Loucy (cell line): ENCODE results near the gene ZBTB18.

Experiments used
- H2AFZ ChIP-seq: fragments of 200-600 bp; sonication (generic); 2 replicates; pipeline ENCODE4 v1.6.0; 2016; ENCODE audit warnings: antibody characterized with exemption, mild to moderate bottlenecking, low read length, moderate library complexity
- H3F3A ChIP-seq: fragments of 200-600 bp; 2 replicates; pipeline ENCODE4 v1.6.0; 2016; ENCODE audit warnings: antibody characterized with exemption, low read depth, mild to moderate bottlenecking
- H3K27me3 ChIP-seq: fragments of 200-600 bp; sonication (generic); 2 replicates; pipeline ENCODE4 v1.6.1; 2014; ENCODE audit warnings: low read length, mild to moderate bottlenecking; ENCODE audit not compliant: insufficient read depth, poor library complexity, severe bottlenecking
- H3K36me3 ChIP-seq: fragments of 200-600 bp; sonication (generic); 2 replicates; pipeline ENCODE4 v1.6.1; 2016; ENCODE audit warnings: low read length; ENCODE audit not compliant: insufficient read depth
- H3K4me1 ChIP-seq: fragments of 200-600 bp; sonication (generic); 2 replicates; pipeline ENCODE4 v1.5.1; 2014; ENCODE audit warnings: low read length, mild to moderate bottlenecking; ENCODE audit not compliant: insufficient read depth, poor library complexity, severe bottlenecking
- H3K4me2 ChIP-seq: fragments of 200-600 bp; sonication (generic); 2 replicates; pipeline ENCODE4 v1.6.0; 2014; ENCODE audit warnings: antibody characterized with exemption, low read length, low read depth, mild to moderate bottlenecking; ENCODE audit not compliant: poor library complexity, severe bottlenecking
- H3K4me3 ChIP-seq: fragments of 200-600 bp; sonication (generic); 2 replicates; pipeline ENCODE4 v1.5.1; 2014; ENCODE audit warnings: low read length, mild to moderate bottlenecking, mixed read lengths; ENCODE audit not compliant: poor library complexity, severe bottlenecking
- H3K79me2 ChIP-seq: fragments of 200-600 bp; sonication (generic); 2 replicates; pipeline ENCODE4 v1.6.1; 2014; ENCODE audit warnings: low read length; ENCODE audit not compliant: insufficient read depth
- H3K9ac ChIP-seq: fragments of 200-600 bp; sonication (generic); 2 replicates; pipeline ENCODE4 v1.6.0; 2014; ENCODE audit warnings: mild to moderate bottlenecking, low read depth, low read length, moderate library complexity; ENCODE audit not compliant: poor library complexity, severe bottlenecking
- H3K9me2 ChIP-seq: fragments of 200-600 bp; sonication (generic); replicated peaks from 2 replicates; pipeline ENCODE4 v1.6.1; 2016; ENCODE audit warnings: low read depth, low read length, mixed read lengths
- H3K9me3 ChIP-seq: fragments of 200-600 bp; sonication (generic); 2 replicates; pipeline ENCODE4 v1.6.1; 2014; ENCODE audit warnings: mild to moderate bottlenecking, antibody characterized with exemption, low read length, low read depth; ENCODE audit not compliant: insufficient read depth
- H4K20me1 ChIP-seq: fragments of 200-600 bp; sonication (generic); 2 replicates; pipeline ENCODE4 v1.6.0; 2014; ENCODE audit warnings: antibody characterized with exemption, low read length, mild to moderate bottlenecking; ENCODE audit not compliant: insufficient read depth, poor library complexity, severe bottlenecking
- EZH2phosphoT487 ChIP-seq: fragments of 200-600 bp; IDR thresholded peaks from 2 replicates; pipeline ENCODE4 v1.6.1; 2018; ENCODE audit warnings: antibody characterized with exemption, mild to moderate bottlenecking, moderate library complexity, borderline replicate concordance
- TF ChIP-seq, protein P1 (sequence below): fragments of 200-600 bp; sonication (generic); conservative IDR thresholded peaks from 2 replicates; pipeline ENCODE4 v1.5.1; 2014; ENCODE audit warnings: mild to moderate bottlenecking, antibody characterized with exemption, low read length

Gene ZBTB18

DNA sequence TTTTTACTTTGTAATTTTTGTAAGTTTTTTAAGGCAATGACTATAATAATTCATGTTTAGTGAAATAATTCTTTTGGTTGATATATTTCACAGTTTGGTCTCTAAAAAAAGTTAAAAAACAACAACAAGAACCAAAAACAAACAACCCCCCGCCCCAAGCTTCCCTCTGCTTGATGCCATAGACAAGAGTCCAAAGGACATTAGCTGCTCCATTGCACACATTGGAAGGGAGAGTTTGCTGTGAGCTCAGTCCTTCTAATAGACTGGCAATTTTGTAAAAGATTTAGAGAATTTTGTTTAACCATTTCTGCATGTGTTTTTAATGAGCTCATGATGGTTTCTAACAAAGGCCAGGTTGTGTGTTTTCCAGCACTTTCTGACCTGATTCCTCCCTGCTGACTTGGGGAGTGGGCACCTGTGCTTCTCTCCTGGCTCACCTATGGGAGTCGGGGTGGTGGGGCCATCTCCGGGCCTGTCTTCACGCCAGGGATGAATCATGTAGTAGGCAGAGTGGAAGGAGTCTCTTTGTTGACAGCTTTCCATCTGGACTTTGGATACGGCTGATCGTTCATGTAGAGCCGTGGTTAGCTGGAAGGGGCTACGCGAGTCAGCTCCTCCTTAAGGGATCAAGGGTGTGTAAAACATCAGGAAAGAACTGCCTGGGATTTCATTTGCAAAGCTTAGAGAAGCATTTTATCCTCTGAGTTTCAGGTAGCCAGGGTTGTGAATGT is 14.1 kb downstream of the ZBTB18 start:
- TF ChIP-seq, protein P1, sequence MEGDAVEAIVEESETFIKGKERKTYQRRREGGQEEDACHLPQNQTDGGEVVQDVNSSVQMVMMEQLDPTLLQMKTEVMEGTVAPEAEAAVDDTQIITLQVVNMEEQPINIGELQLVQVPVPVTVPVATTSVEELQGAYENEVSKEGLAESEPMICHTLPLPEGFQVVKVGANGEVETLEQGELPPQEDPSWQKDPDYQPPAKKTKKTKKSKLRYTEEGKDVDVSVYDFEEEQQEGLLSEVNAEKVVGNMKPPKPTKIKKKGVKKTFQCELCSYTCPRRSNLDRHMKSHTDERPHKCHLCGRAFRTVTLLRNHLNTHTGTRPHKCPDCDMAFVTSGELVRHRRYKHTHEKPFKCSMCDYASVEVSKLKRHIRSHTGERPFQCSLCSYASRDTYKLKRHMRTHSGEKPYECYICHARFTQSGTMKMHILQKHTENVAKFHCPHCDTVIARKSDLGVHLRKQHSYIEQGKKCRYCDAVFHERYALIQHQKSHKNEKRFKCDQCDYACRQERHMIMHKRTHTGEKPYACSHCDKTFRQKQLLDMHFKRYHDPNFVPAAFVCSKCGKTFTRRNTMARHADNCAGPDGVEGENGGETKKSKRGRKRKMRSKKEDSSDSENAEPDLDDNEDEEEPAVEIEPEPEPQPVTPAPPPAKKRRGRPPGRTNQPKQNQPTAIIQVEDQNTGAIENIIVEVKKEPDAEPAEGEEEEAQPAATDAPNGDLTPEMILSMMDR = no peak
- TF ChIP-seq EZH2phosphoT487 = no peak
- no peak overlapping the region for H2AFZ ChIP-seq
- no peaks in the 10 kb centered on the region for H3K79me2 ChIP-seq
- no peak overlapping the region for H3K4me3 ChIP-seq
- H3K4me1 ChIP-seq = no peaks in the 10 kb centered on the region
- H3K9me3 ChIP-seq = no peaks in the 10 kb centered on the region
- no peaks in the 10 kb centered on the region for H3K9me2 ChIP-seq
- H3K4me2 ChIP-seq = no peak overlapping the region
- no peaks in the 10 kb centered on the region for H3F3A ChIP-seq
- H3K9ac ChIP-seq = no peak overlapping the region
- no peaks in the 10 kb centered on the region for H4K20me1 ChIP-seq
- no peaks in the 10 kb centered on the region for H3K36me3 ChIP-seq
- no peaks in the 10 kb centered on the region for H3K27me3 ChIP-seq

DNA sequence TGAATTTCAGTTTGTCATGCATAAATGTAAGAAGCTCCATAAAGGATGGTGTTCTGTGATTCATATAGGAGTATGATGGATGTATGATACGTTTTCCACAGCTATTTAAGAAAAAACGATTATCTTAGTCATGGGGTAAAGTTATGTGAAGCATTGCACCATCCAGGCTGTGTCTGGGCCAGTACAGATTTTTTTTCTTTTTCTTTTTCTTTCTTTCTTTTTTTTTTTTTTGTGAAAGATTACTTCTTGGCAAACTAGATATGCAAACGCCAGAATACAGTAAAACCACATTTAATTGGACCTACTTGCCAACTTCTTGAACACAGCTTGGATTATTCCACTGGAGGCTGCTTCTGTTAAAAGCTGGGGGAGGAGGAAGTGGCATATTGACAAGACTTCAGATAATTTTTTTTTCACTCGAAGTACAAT is 14.9 kb downstream of the ZBTB18 start:
- Histone ChIP-seq H3K4me2 (no peak overlapping the region), H4K20me1 (no peaks in the 10 kb centered on the region), H3F3A (no peaks in the 10 kb centered on the region), H3K9ac (no peak overlapping the region), H3K9me3 (no peaks in the 10 kb centered on the region), H3K9me2 (no peaks in the 10 kb centered on the region), H3K27me3 (no peaks in the 10 kb centered on the region), H3K79me2 (no peaks in the 10 kb centered on the region), H3K36me3 (no peaks in the 10 kb centered on the region), H3K4me3 (no peak overlapping the region), H3K4me1 (no peaks in the 10 kb centered on the region), H2AFZ (no peak overlapping the region)
- TF ChIP-seq EZH2phosphoT487 = no peak
- TF ChIP-seq, protein P1 = no peak

DNA sequence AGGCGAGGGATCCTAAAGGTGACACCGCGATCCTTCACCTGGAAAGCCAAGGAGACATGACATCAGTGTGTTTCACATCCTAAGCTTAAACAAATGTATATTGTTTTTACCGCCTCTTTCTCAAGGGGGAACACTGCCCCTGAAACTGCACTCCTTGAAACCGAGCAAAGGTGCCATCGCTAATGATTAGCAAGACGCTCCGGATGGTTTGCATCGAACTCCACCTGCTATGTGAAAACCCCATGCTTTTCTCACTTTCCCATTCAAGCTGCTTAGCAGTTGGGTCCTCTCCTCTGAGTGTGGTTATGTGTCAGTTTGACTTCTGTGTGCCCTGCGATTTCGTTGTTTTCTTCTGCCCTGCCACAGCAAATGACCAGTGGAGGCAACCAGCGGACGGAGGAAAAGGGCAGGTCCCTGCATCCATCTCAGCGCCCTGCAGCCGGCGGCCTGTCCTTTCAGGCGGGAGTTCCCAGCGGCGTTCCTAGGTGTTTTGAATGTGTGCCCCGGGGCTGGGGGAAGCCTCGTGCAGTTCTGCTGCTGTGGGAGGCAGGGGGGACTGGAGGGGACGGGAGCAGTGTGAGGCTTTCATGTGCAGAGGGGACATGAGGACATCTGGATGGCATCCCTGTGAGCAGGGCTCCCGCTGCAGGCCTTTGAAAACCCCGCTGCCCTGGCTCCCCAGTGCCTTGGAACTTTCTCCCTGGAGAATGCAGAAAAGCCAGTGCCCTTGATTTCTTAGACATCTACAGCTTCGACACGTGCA is 16.1 kb downstream of the ZBTB18 start:
- no peaks in the 10 kb centered on the region for H3K4me1 ChIP-seq
- no peak overlapping the region for H3K4me2 ChIP-seq
- no peaks in the 10 kb centered on the region for H4K20me1 ChIP-seq
- no peaks in the 10 kb centered on the region for H3K36me3 ChIP-seq
- H3K9ac ChIP-seq = no peak overlapping the region
- H3K9me3 ChIP-seq = no peaks in the 10 kb centered on the region
- H2AFZ ChIP-seq = no peak overlapping the region
- no peak for TF ChIP-seq EZH2phosphoT487
- TF ChIP-seq, protein P1 = no peak
- H3K27me3 ChIP-seq = no peaks in the 10 kb centered on the region
- H3K79me2 ChIP-seq = no peaks in the 10 kb centered on the region
- no peak overlapping the region for H3K4me3 ChIP-seq
- H3K9me2 ChIP-seq = no peaks in the 10 kb centered on the region
- no peaks in the 10 kb centered on the region for H3F3A ChIP-seq
